Duodenal mucosa (tissue), 2 donors: ENCODE measurements around the gene PCDHA12.
"Not testable (repeated sequence)": the region's sequence is repeated elsewhere in the genome, so short reads cannot be mapped to it uniquely, and the experiment has no call there.

Experiments used
- H3K27ac ChIP-seq: one replicate; pipeline ENCODE4 v1.7.0; 2013; ENCODE audit warnings: low read depth, low read length
- H3K27me3 ChIP-seq, 2 donors: one replicate each; pipeline ENCODE4 v1.7.0; 2013; ENCODE audit warnings: low read length in 2 of 2, control low read depth in 1 of 2; ENCODE audit not compliant: insufficient read depth in 2 of 2, control insufficient read depth in 1 of 2
- H3K36me3 ChIP-seq, 2 donors: one replicate each; pipeline ENCODE4 v1.7.0; 2013; ENCODE audit warnings: low read length in 2 of 2, control low read depth in 1 of 2; ENCODE audit not compliant: insufficient read depth in 2 of 2, control insufficient read depth in 1 of 2
- H3K4me1 ChIP-seq, 2 donors: one replicate each; pipeline ENCODE4 v1.7.0; 2013; ENCODE audit warnings: low read length in 2 of 2, control low read depth in 1 of 2; ENCODE audit not compliant: insufficient read depth in 2 of 2, control insufficient read depth in 1 of 2
- H3K4me3 ChIP-seq, 2 donors: one replicate each; pipeline ENCODE4 v1.7.0; 2013; ENCODE audit warnings: low read length in 2 of 2, low read depth in 1 of 2
- H3K9ac ChIP-seq, 2 donors: one replicate each; pipeline ENCODE4 v1.7.0; 2013; ENCODE audit warnings: low read length in 2 of 2, low read depth in 1 of 2
- H3K9me3 ChIP-seq, 2 donors: one replicate each; pipeline ENCODE4 v1.7.0; 2013; ENCODE audit warnings: low read length in 2 of 2, control low read depth in 1 of 2; ENCODE audit not compliant: control insufficient read depth in 1 of 2

PCDHA12 gene

GRCh38 chr5:140840978-140841962 lies 33.8 kb upstream of the PCDHA12 start, which contains the start of gene PCDHA8:
Gene PCDHA8 (plus strand): TSS chr5:140841187. CDS start chr5:140841322, 135 bp downstream.
- peaks cover 6 to 18% of the 10 kb centered on the region in 2 donors for H3K9me3 ChIP-seq
- H3K4me1 ChIP-seq: no peaks in the 10 kb centered on the region
- no peak within 1 kb of the TSS for H3K4me3 ChIP-seq
- H3K27me3 ChIP-seq: no peaks in the 10 kb centered on the region
- no peak within 1 kb of the TSS for H3K9ac ChIP-seq
- no peak within 1 kb of the TSS for H3K27ac ChIP-seq
- no peaks in the 10 kb centered on the region for H3K36me3 ChIP-seq

GRCh38 chr5:140842798-140843733 lies 32.0 kb upstream of the PCDHA12 start:
- no peak overlapping the region for H3K27ac ChIP-seq
- H3K4me3 ChIP-seq: no peak overlapping the region
- no peaks in the 10 kb centered on the region for H3K36me3 ChIP-seq
- no peaks in the 10 kb centered on the region for H3K4me1 ChIP-seq
- no peaks in the 10 kb centered on the region for H3K27me3 ChIP-seq
- H3K9me3 ChIP-seq: peaks cover 4 to 17% of the 10 kb centered on the region in 2 donors
- H3K9ac ChIP-seq: no peak overlapping the region

- H3K9me3 ChIP-seq: peaks cover 0 to 14% of the 10 kb centered on the region in 2 donors
- H3K27me3 ChIP-seq, H3K27ac ChIP-seq, H3K4me1 ChIP-seq, H3K36me3 ChIP-seq, H3K4me3 ChIP-seq, H3K9ac ChIP-seq: not testable (repeated sequence)
Measured at GRCh38 chr5:140848139-140849102, 26.7 kb upstream of the PCDHA12 start, which contains the start of gene PCDHA9. Gene PCDHA9 (plus strand): TSS chr5:140848382. CDS start chr5:140848496, 114 bp downstream.

GRCh38 chr5:140849831-140850634 lies 25.1 kb upstream of the PCDHA12 start:
- not testable (repeated sequence) for H3K4me3 ChIP-seq, H3K27ac ChIP-seq, H3K27me3 ChIP-seq, H3K4me1 ChIP-seq, H3K36me3 ChIP-seq, H3K9ac ChIP-seq
- peaks cover 0 to 14% of the 10 kb centered on the region in 2 donors for H3K9me3 ChIP-seq

- Histone ChIP-seq H3K9me3 (peaks cover 15 to 27% of the 10 kb centered on the region in 2 donors), H3K27me3 (no peaks in the 10 kb centered on the region), H3K4me3 (peak within 1 kb of the TSS; percentile 22 to 43), H3K27ac (no peak within 1 kb of the TSS), H3K9ac (no peak within 1 kb of the TSS), H3K4me1 (no peaks in the 10 kb centered on the region), H3K36me3 (no peaks in the 10 kb centered on the region)
Measured at GRCh38 chr5:140855772-140856674, 19.1 kb upstream of the PCDHA12 start, which contains the start of gene PCDHA10. Gene PCDHA10 (plus strand): TSS chr5:140855897. CDS start chr5:140856049, 152 bp downstream.

GRCh38 chr5:140857177-140857986 lies 17.7 kb upstream of the PCDHA12 start:
- H3K4me3 ChIP-seq: no peak overlapping the region
- no peak overlapping the region for H3K9ac ChIP-seq
- no peaks in the 10 kb centered on the region for H3K27me3 ChIP-seq
- H3K4me1 ChIP-seq: no peaks in the 10 kb centered on the region
- peaks cover 28 to 32% of the 10 kb centered on the region in 2 donors for H3K9me3 ChIP-seq
- H3K27ac ChIP-seq: no peak overlapping the region
- H3K36me3 ChIP-seq: no peaks in the 10 kb centered on the region

- H3K27ac ChIP-seq: no peak overlapping the region
- peaks cover 30 to 37% of the 10 kb centered on the region in 2 donors for H3K9me3 ChIP-seq
- H3K9ac ChIP-seq: no peak overlapping the region
- no peaks in the 10 kb centered on the region for H3K27me3 ChIP-seq
- H3K4me1 ChIP-seq: no peaks in the 10 kb centered on the region
- no peaks in the 10 kb centered on the region for H3K36me3 ChIP-seq
- H3K4me3 ChIP-seq: no peak overlapping the region
Measured at GRCh38 chr5:140857987-140858240, 17.2 kb upstream of the PCDHA12 start.
